HL-60 (cell line): ENCODE data around the gene GPX3.

Experiments
- DNase-seq, 2 experiments: peaks; one replicate each; pipeline ENCODE4 v3.0.0-alpha.2; 2010 to 2020; ENCODE audit warnings: low read depth in 1 of 2, low spot score in 1 of 2
- H3K27ac ChIP-seq: fragments of 250-450 bp; sonication (Bioruptor Pico); replicated peaks from 2 replicates; pipeline ENCODE4 v1.5.1; 2020; ENCODE audit warnings: mild to moderate bottlenecking, moderate library complexity
- H3K27me3 ChIP-seq: fragments of 250-450 bp; sonication (Bioruptor Pico); 2 replicates; pipeline ENCODE4 v1.5.1; 2021; ENCODE audit warnings: mild to moderate bottlenecking, moderate library complexity; ENCODE audit not compliant: insufficient read depth, poor library complexity, severe bottlenecking
- H3K4me3 ChIP-seq: replicated peaks from 2 replicates; pipeline ENCODE4 v1.5.1; 2011; ENCODE audit warnings: mild to moderate bottlenecking, control low read depth, low read length; ENCODE audit not compliant: insufficient read depth
- CTCF ChIP-seq: IDR thresholded peaks from one replicate; pipeline ENCODE4 v1.5.1; 2011; ENCODE audit warnings: low read length, control low read depth, inconsistent platforms; ENCODE audit not compliant: insufficient read depth
- GABPA ChIP-seq: IDR thresholded peaks from 2 replicates; pipeline ENCODE4 v1.6.1; 2012; ENCODE audit warnings: low read depth
- POLR2AphosphoS5 ChIP-seq: IDR thresholded peaks from 2 replicates; pipeline ENCODE4 v1.6.1; 2012; ENCODE audit warnings: low read depth
- REST ChIP-seq: IDR thresholded peaks from 2 replicates; pipeline ENCODE4 v1.6.1; 2012; ENCODE audit warnings: low read depth; ENCODE audit not compliant: insufficient replicate concordance
- SPI1 ChIP-seq: IDR thresholded peaks from 2 replicates; pipeline ENCODE4 v1.6.1; 2012; ENCODE audit warnings: low read depth, mild to moderate bottlenecking, borderline replicate concordance

GPX3 gene

DNA sequence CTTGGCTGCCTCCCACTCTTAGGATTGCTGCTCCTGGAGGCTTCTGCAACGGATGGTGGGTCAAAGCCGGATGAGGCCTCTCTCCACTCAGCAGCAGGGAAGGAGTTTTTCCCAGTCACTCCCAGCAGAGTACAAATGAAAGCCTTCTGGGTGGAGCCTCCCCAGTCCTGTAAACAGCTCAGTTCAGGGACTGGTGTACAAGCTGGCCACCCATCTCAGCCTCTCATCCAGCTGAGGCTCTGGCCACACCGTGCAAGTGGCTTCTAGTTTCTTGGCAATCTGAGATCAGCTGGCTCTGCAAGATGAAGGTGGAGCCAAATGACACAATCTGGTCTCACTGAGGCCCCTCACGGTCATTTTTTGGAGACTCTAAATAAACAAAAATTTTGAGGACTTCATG is 10.0 kb downstream of the GPX3 start:
- DNase-seq: no peak
- Histone ChIP-seq H3K27ac (no peak overlapping the region), H3K27me3 (no peaks in the 10 kb centered on the region), H3K4me3 (no peak overlapping the region)
- TF ChIP-seq POLR2AphosphoS5: no peak
- TF ChIP-seq CTCF: no peak
- TF ChIP-seq GABPA: no peak
- no peak for TF ChIP-seq SPI1
- TF ChIP-seq REST: no peak

DNA sequence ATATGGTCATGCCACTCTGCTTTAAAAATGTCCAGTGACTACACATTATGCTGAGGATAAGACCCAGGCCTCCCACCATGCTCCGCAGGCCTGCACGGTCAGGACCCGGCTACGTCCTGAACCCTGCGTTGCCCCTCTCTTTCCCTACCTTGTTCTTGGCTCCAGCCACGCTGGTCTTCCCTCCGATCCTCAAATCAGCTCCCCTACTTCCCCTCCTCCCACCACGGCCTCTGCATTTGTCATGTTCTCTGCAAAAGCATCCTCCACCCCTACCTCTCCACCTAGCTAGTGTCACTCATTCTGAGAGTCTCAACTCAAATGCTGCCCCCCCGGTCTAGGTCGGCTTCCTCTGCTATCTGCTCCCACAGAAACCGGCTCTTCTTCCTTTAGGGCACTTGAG is 11.2 kb downstream of the GPX3 start:
- no peak for TF ChIP-seq SPI1
- no peak for TF ChIP-seq CTCF
- TF ChIP-seq GABPA: no peak
- no peak for TF ChIP-seq POLR2AphosphoS5
- no peak for TF ChIP-seq REST
- no peak overlapping the region for H3K4me3 ChIP-seq
- no peak for DNase-seq
- H3K27me3 ChIP-seq: no peaks in the 10 kb centered on the region
- no peak overlapping the region for H3K27ac ChIP-seq

DNA sequence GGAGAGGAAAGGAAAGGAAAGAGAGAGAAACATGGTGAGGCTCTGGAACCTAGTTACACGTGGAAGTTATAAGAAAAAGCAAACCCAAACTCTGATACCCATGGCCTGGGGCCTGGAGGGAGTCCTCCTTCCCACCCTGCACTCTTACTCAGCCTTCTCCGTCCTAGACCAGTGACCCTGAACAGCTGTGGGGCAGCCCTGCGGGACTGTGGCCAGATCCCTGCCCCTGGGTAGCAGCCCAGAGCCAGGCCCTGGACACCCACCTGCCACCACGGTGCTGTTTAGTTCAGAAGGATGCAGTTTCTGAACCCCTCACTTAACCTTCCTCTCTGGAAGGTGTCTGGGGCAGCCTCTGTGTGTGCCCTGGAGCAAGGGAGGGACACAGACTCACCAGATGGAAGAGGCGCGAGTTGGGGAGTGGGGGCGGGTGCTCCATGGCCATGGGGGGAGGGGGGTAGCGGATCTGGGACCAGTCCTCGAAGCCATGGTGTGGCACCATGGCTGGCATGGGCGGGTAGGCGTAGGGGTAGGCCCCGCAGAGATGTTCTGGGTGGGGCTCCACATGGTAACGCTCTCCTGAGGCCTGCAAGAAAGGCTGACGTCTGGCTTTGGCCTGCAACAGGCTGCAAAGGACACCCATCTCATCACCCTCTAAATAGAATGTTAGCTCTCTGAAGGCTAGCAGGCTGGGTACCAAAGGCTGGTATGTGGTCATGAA is 13.0 kb downstream of the GPX3 start:
- H3K27ac ChIP-seq: no peak overlapping the region
- no peak for DNase-seq
- H3K27me3 ChIP-seq: no peaks in the 10 kb centered on the region
- no peak for TF ChIP-seq GABPA
- no peak for TF ChIP-seq REST
- TF ChIP-seq CTCF: no peak
- H3K4me3 ChIP-seq: no peak overlapping the region
